Neuron (in vitro differentiated cells): ENCODE results near the gene EIF2D.

Experiments used
- H2AFZ ChIP-seq: one replicate; pipeline ENCODE4 v1.6.1; 2013; ENCODE audit warnings: low read depth, mild to moderate bottlenecking, inconsistent platforms, low read length, moderate library complexity
- H3K27me3 ChIP-seq: one replicate; pipeline ENCODE4 v1.6.1; 2013; ENCODE audit warnings: low read length; ENCODE audit not compliant: insufficient read depth
- H3K36me3 ChIP-seq: one replicate; pipeline ENCODE4 v1.6.1; 2013; ENCODE audit warnings: low read length; ENCODE audit not compliant: insufficient read depth
- H3K4me1 ChIP-seq: one replicate; pipeline ENCODE4 v1.6.1; 2013; ENCODE audit warnings: low read length; ENCODE audit not compliant: insufficient read depth
- H3K4me3 ChIP-seq: 2 replicates; pipeline ENCODE4 v1.5.1; 2013; ENCODE audit warnings: mild to moderate bottlenecking, low read length, moderate library complexity
- H3K9me3 ChIP-seq: one replicate; pipeline ENCODE4 v1.6.1; 2013; ENCODE audit warnings: low read length

EIF2D gene

DNA sequence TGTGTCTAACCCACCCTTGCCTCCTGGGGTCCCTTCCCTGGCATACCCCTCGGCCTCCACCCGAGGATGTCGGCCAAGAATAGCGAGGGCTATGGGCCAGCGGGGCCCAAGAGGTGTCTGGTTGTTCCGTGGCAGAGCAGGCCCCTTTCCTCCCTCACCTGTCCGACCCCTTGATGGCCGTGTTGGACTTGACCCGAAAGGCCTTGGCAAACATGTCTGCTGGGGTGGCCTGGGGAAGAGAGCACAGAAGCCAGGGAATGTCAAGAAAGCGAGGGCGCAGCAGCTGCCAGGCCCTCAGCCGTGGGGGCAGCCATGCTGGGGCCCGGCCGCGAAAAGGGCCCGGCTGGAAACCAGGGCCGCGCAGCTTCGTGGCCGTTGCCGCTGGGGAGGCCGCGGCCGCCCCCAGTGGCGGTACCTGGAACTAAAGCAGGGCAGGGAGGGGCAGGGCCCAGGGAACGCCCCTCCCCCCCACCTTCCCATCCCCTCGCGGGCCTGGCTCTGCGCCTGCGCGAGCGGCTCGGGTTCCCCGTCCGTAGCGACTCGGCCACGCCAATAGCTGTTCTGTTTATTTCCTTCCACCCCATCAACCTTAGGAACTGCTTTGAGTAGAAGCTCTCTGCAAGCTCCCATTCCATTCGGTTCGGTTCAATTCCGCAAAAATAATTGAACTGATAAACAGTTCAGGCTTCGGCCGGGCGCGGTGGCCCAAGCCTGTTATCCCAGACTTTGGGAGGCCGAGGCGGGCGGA is at the start of gene EIF2D:
EIF2D (minus strand) TSS at position 337 of the 748 bp plus-strand sequence; CDS start at position 214, 123 bp downstream.
- Histone ChIP-seq H3K36me3 (peaks cover 3% of the 10 kb centered on the region), H3K4me3 (peak within 1 kb of the TSS; percentile 71), H3K4me1 (peaks cover 8% of the 10 kb centered on the region), H2AFZ (peak within 1 kb of the TSS; percentile 75), H3K27me3 (peaks cover 6% of the 10 kb centered on the region), H3K9me3 (no peaks in the 10 kb centered on the region)

GRCh38 chr1:206661161-206661820 is 49.0 kb upstream of the EIF2D start:
- peaks cover 19% of the 10 kb centered on the region for H3K27me3 ChIP-seq
- peaks cover 5% of the 10 kb centered on the region for H3K4me1 ChIP-seq
- no peaks in the 10 kb centered on the region for H3K36me3 ChIP-seq
- H3K9me3 ChIP-seq: no peaks in the 10 kb centered on the region
- H3K4me3 ChIP-seq: no peak overlapping the region
- no peak overlapping the region for H2AFZ ChIP-seq

GRCh38 chr1:206660136-206660535 is 47.9 kb upstream of the EIF2D start:
- no peak overlapping the region for H2AFZ ChIP-seq
- no peaks in the 10 kb centered on the region for H3K36me3 ChIP-seq
- peaks cover 19% of the 10 kb centered on the region for H3K27me3 ChIP-seq
- no peak overlapping the region for H3K4me3 ChIP-seq
- no peaks in the 10 kb centered on the region for H3K9me3 ChIP-seq
- H3K4me1 ChIP-seq: peaks cover 7% of the 10 kb centered on the region

DNA sequence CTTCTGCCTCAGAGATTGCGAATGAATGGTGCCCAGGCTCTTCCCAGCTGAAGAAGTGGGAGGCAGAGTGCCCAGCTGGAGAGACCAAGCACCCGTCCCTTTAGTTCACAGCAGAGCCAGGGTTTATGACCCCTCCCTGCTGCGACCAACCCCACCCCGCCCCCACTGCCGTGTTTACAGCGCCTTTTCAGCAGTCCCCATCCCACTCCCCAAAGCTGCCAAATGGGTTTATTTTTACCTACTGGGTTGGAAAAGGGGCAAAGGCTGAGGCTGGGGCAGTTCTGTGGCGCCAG is 46.7 kb upstream of the EIF2D start:
- no peak overlapping the region for H2AFZ ChIP-seq
- H3K4me1 ChIP-seq: peaks cover 17% of the 10 kb centered on the region

GRCh38 chr1:206658264-206658980 is 46.2 kb upstream of the EIF2D start:
- Histone ChIP-seq H3K27me3 (peaks cover 13% of the 10 kb centered on the region), H3K4me1 (peaks cover 17% of the 10 kb centered on the region), H3K36me3 (no peaks in the 10 kb centered on the region), H2AFZ (no peak overlapping the region), H3K4me3 (no peak overlapping the region), H3K9me3 (no peaks in the 10 kb centered on the region)

More for the DNA sequence above, 46.7 kb upstream of the EIF2D start:
- no peaks in the 10 kb centered on the region for H3K9me3 ChIP-seq
- no peaks in the 10 kb centered on the region for H3K36me3 ChIP-seq
- H3K27me3 ChIP-seq: peaks cover 16% of the 10 kb centered on the region
- H3K4me3 ChIP-seq: no peak overlapping the region

GRCh38 chr1:206657751-206658150 is 45.5 kb upstream of the EIF2D start:
- peaks cover 7% of the 10 kb centered on the region for H3K27me3 ChIP-seq
- H3K4me1 ChIP-seq: peaks cover 17% of the 10 kb centered on the region
- no peak overlapping the region for H2AFZ ChIP-seq
- H3K9me3 ChIP-seq: no peaks in the 10 kb centered on the region
- no peak overlapping the region for H3K4me3 ChIP-seq
- no peaks in the 10 kb centered on the region for H3K36me3 ChIP-seq

- Histone ChIP-seq H3K36me3 (no peaks in the 10 kb centered on the region), H3K27me3 (peaks cover 2% of the 10 kb centered on the region), H3K9me3 (no peaks in the 10 kb centered on the region), H3K4me3 (no peak overlapping the region), H3K4me1 (peaks cover 17% of the 10 kb centered on the region), H2AFZ (no peak overlapping the region)
Observed at GRCh38 chr1:206656936-206657335, 44.7 kb upstream of the EIF2D start.

- Histone ChIP-seq H3K9me3 (no peaks in the 10 kb centered on the region), H3K4me1 (peaks cover 17% of the 10 kb centered on the region), H3K4me3 (no peak overlapping the region), H2AFZ (no peak overlapping the region), H3K27me3 (peaks cover 2% of the 10 kb centered on the region), H3K36me3 (no peaks in the 10 kb centered on the region)
Observed at GRCh38 chr1:206655471-206655882, 43.2 kb upstream of the EIF2D start.

- Histone ChIP-seq H3K9me3 (no peaks in the 10 kb centered on the region), H3K36me3 (no peaks in the 10 kb centered on the region), H3K4me3 (no peak overlapping the region), H3K27me3 (peaks cover 2% of the 10 kb centered on the region), H2AFZ (no peak overlapping the region), H3K4me1 (peaks cover 17% of the 10 kb centered on the region)
Observed at GRCh38 chr1:206654828-206655227, 42.6 kb upstream of the EIF2D start.

GRCh38 chr1:206653715-206654459 is 41.6 kb upstream of the EIF2D start:
- H2AFZ ChIP-seq: no peak overlapping the region
- peaks cover 6% of the 10 kb centered on the region for H3K36me3 ChIP-seq
- H3K9me3 ChIP-seq: no peaks in the 10 kb centered on the region
- peaks cover 15% of the 10 kb centered on the region for H3K4me1 ChIP-seq
- H3K27me3 ChIP-seq: no peaks in the 10 kb centered on the region
- H3K4me3 ChIP-seq: no peak overlapping the region

DNA sequence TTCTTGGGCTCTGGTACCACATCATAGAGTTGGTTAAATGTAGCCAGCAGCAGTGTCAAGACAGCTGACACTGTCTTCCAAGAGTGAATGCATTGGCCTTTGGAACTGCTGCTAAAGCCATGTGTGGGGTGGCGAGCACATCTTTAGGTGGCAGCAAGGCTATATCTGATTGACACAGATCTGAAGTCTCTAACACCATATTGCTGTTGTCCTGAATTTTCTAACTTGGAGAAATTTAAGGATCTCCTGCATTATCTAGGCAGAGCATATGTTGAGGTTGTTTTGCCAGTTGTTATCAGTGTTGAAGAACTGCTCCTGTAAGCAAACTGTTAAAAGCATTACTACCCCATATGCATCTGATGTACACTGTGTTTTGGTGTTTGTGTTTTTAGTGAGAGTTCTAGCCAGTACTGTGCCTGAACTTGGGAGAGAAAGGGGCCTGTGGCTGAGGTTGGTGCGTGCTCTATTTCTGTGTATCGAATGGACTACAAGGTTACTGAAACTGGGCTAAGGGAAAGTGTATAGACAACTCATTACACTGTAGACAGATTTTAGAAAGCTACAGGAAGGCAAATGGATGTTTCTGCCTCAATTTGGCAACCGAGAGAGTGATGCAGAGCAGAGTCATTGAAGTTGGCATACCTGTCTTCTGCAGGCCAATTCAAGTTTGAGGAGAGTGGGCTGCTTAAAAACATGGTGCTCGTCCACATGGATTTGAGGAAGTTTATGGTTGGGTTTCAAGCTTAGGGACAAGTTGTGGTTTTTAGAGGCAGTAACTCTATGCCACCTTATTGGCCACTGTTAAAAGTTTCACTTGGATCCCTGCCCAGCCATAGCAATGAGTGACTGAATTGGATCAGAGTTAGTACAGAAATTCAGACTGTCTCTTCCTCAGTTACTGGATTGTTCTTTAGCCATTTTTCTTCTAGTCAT is 40.0 kb upstream of the EIF2D start:
- H3K4me1 ChIP-seq: peaks cover 15% of the 10 kb centered on the region
- no peak overlapping the region for H2AFZ ChIP-seq
- H3K36me3 ChIP-seq: peaks cover 20% of the 10 kb centered on the region
- no peaks in the 10 kb centered on the region for H3K27me3 ChIP-seq
- no peaks in the 10 kb centered on the region for H3K9me3 ChIP-seq
- no peak overlapping the region for H3K4me3 ChIP-seq

- H3K4me3 ChIP-seq: no peak overlapping the region
- H3K9me3 ChIP-seq: no peaks in the 10 kb centered on the region
- peaks cover 15% of the 10 kb centered on the region for H3K4me1 ChIP-seq
- H2AFZ ChIP-seq: no peak overlapping the region
- no peaks in the 10 kb centered on the region for H3K27me3 ChIP-seq
- peaks cover 20% of the 10 kb centered on the region for H3K36me3 ChIP-seq
Observed at GRCh38 chr1:206651014-206651413, 38.7 kb upstream of the EIF2D start.
